ENCODE results near the gene MVD. TPM values are rescaled to one million over a fixed set of nuclear protein-coding genes. Genes with fewer than 3 reads are reported as not detected.

The MVD gene
- total and polyA plus RNA-seq, 2 of the 13 experiments (the other 11 are each of a cell fraction or from before 2014, with no cell fraction given) = 28.1 to 187 TPM

- TF ChIP-seq PLSCR1 (CRISPR knock-in tag; IDR thresholded peaks at IDR 0.05; ENCODE audit: borderline replicate concordance) (no peak), ZNF318 (CRISPR knock-in tag; IDR thresholded peaks at IDR 0.05) (no peak), SNRNP70 (IDR thresholded peaks at IDR 0.05; ENCODE audit: low read depth, low read length) (no peak), SP1 (IDR thresholded peaks at IDR 0.05) (no peak), SP1 (CRISPR knock-in tag; IDR thresholded peaks at IDR 0.05) (peak; percentile 70), ATF5 (CRISPR knock-in tag; IDR thresholded peaks at IDR 0.05; ENCODE audit: low read depth) (no peak), ZNF850 (CRISPR knock-in tag; conservative IDR thresholded peaks at IDR 0.05) (no peak), ZFP1 (CRISPR knock-in tag; IDR thresholded peaks at IDR 0.05) (no peak), AHR (CRISPR knock-in tag; IDR thresholded peaks at IDR 0.05) (peak; percentile 34; the same call in 1 of the 2 replicates), ZNF343 (CRISPR knock-in tag; IDR thresholded peaks at IDR 0.05) (0 out of 2 replicates have a peak, but pooled peaks have one; percentile 58), EZH2 (conservative IDR thresholded peaks at IDR 0.05; ENCODE audit: low read depth, low read length) (peak; percentile 92), TEAD2 (CRISPR knock-in tag; IDR thresholded peaks at IDR 0.05) (no peak), GLI4 (CRISPR knock-in tag; IDR thresholded peaks at IDR 0.05; ENCODE audit: borderline replicate concordance) (no peak), ZNF687 (CRISPR knock-in tag; IDR thresholded peaks at IDR 0.05) (peak; percentile 78), ZNF329 (CRISPR knock-in tag; IDR thresholded peaks at IDR 0.05; ENCODE audit: low read depth) (no peak)
Measured at GRCh38 chr16:88639231-88640038, 23.5 kb downstream of the MVD start (continued).

Measured in HepG2 (cell line).